Panc1 (cell line): Measurements from ENCODE around the gene RBMS3. TPM values are rescaled to one million over a fixed set of nuclear protein-coding genes. Genes with fewer than 3 reads are reported as not detected.

ENCODE experiments used
- ATAC-seq: fragments of 200-7000 bp; cut with Tn5 transposase; 2 replicates; pipeline ENCODE4 v1.9.1; 2020; ENCODE audit warnings: mild to moderate bottlenecking, moderate library complexity
- BruUV-seq: library from RNA; stranded (reverse); fragments of 400-500 nt; replicated peaks from 2 replicates; lab custom pipeline; 2021; lab: Mats Ljungman, UMichigan
- CTCF ChIA-PET: fragments of 300-600 bp; sonication (Branson Sonifier 250); formaldehyde crosslinking; loops from one replicate; lab custom pipeline; 2022; ENCODE audit warnings: antibody characterized with exemption; lab: Charles Lee
- POLR2A ChIA-PET: fragments of 300-600 bp; sonication (Branson Sonifier 250); formaldehyde crosslinking; loops from one replicate; lab custom pipeline; 2022; ENCODE audit warnings: antibody characterized with exemption; lab: Charles Lee
- DNase-seq: peaks from one replicate; pipeline ENCODE4 v3.0.0-alpha.2; 2010; ENCODE audit warnings: low read depth, low spot score
- H3K27ac ChIP-seq: 2 replicates; pipeline ENCODE4 v1.5.1; 2011; ENCODE audit warnings: mild to moderate bottlenecking, low read length, inconsistent platforms
- H3K27me3 ChIP-seq: fragments of 200-500 bp; sonication (Bioruptor generic); 2 replicates; pipeline ENCODE4 v1.6.0; 2014; ENCODE audit warnings: low read length, inconsistent platforms; ENCODE audit not compliant: control insufficient read depth, insufficient read depth
- H3K36me3 ChIP-seq: fragments of 200-500 bp; sonication (Bioruptor generic); 2 replicates; pipeline ENCODE4 v1.5.1; 2014; ENCODE audit warnings: inconsistent platforms, mild to moderate bottlenecking, low read length, moderate library complexity; ENCODE audit not compliant: control insufficient read depth, insufficient read depth
- H3K4me1 ChIP-seq: 2 replicates; pipeline ENCODE4 v1.5.1; 2011; ENCODE audit warnings: inconsistent platforms, mild to moderate bottlenecking, low read length, moderate library complexity; ENCODE audit not compliant: control insufficient read depth, insufficient read depth
- H3K4me3 ChIP-seq, 2 experiments: 2 replicates each; pipeline ENCODE4 v1.5.1; 2011 to 2012; ENCODE audit warnings: low read depth in 2 of 2, low read length in 2 of 2, mild to moderate bottlenecking in 2 of 2, inconsistent platforms in 1 of 2, moderate library complexity in 1 of 2
- H3K9me3 ChIP-seq: fragments of 200-500 bp; sonication (Bioruptor generic); 2 replicates; pipeline ENCODE4 v1.5.1; 2014; ENCODE audit warnings: low read depth, mild to moderate bottlenecking, inconsistent platforms, low read length, moderate library complexity; ENCODE audit not compliant: control insufficient read depth, insufficient read depth
- CTCF ChIP-seq: fragments of 450-650 bp; IDR thresholded peaks from 2 replicates; pipeline ENCODE4 v1.5.1; 2017; ENCODE audit warnings: mild to moderate bottlenecking
- POLR2AphosphoS5 ChIP-seq: IDR thresholded peaks from 2 replicates; pipeline ENCODE4 v1.6.1; 2012; ENCODE audit warnings: mild to moderate bottlenecking, low read depth, low read length, moderate library complexity
- REST ChIP-seq, 2 experiments: IDR thresholded peaks; 2 replicates each; pipeline ENCODE4 v1.6.1; 2011 to 2012; ENCODE audit warnings: low read depth in 2 of 2, control low read depth in 1 of 2, low read length in 1 of 2, mild to moderate bottlenecking in 1 of 2, moderate library complexity in 1 of 2; ENCODE audit not compliant: insufficient read depth in 1 of 2
- SIN3A ChIP-seq: IDR thresholded peaks from 2 replicates; pipeline ENCODE4 v1.6.1; 2012; ENCODE audit warnings: low read depth, mild to moderate bottlenecking, low read length, moderate library complexity, borderline replicate concordance; ENCODE audit not compliant: insufficient read depth
- TCF7L2 ChIP-seq: IDR thresholded peaks from 2 replicates; pipeline ENCODE4 v1.6.1; 2011; ENCODE audit warnings: mild to moderate bottlenecking, low read depth, low read length, inconsistent platforms
- in situ Hi-C: cut with HindIII; loops from 2 replicates; pipeline ENCODE4 v1.10.0; 2016; ENCODE audit warnings: low sequenced_read_pairs, low pct_unique_long_range_greater_than_20kb
- intact Hi-C: fragments of 100-400 bp; cut with micrococcal nuclease; formaldehyde crosslinking; loops from one replicate; pipeline ENCODE4 v1.10.0; 2022; ENCODE audit not compliant: unreplicated experiment
- total RNA-seq: library from RNA; stranded (reverse); gene quantifications from one replicate; pipeline ENCODE4 v1.2.1, GENCODE V29; 2021; ENCODE audit not compliant: unreplicated experiment

RBMS3 gene
- total RNA-seq, 1 experiment from 2014 or later = 1.1 TPM

- 0 out of 2 replicates have a peak overlapping the region, but pooled peaks have one; percentile 10 for H3K27ac ChIP-seq
- POLR2A ChIA-PET = no interaction called here
- no peak overlapping the region for H3K4me3 ChIP-seq
- no peaks in the 10 kb centered on the region for H3K36me3 ChIP-seq
- CTCF ChIA-PET = no interaction called here
- DNase-seq (no peak), ATAC-seq (peak; percentile 38; the same call in 1 of the 2 replicates)
- H3K27me3 ChIP-seq = no peaks in the 10 kb centered on the region
- TF ChIP-seq POLR2AphosphoS5 (no peak), REST (IDR thresholded peaks at IDR 0.05; ENCODE audit: insufficient read depth in 1 of 2, low read depth in 2 of 2, low read length in 1 of 2) (no peak), SIN3A (no peak), CTCF (no peak), TCF7L2 (no peak)
- no peaks in the 10 kb centered on the region for H3K9me3 ChIP-seq
- intact Hi-C loops = no loop called here
- in situ Hi-C loops = no loop called here
- no TSS peak for BruUV-seq
- no peaks in the 10 kb centered on the region; the same call in 1 of the 2 replicates for H3K4me1 ChIP-seq
These were observed 413.5 kb downstream of the RBMS3 start for GRCh38 chr3:29694331-29694730.

GRCh38 chr3:29694783-29695182 lies 413.9 kb downstream of the RBMS3 start:
- TF ChIP-seq TCF7L2 (no peak), SIN3A (no peak), POLR2AphosphoS5 (no peak), CTCF (no peak), REST (IDR thresholded peaks at IDR 0.05; ENCODE audit: insufficient read depth in 1 of 2, low read depth in 2 of 2, low read length in 1 of 2) (no peak)
- DNase-seq (no peak), ATAC-seq (peak; percentile 93)
- Histone ChIP-seq H3K27me3 (no peaks in the 10 kb centered on the region), H3K9me3 (no peaks in the 10 kb centered on the region), H3K4me1 (no peaks in the 10 kb centered on the region; the same call in 1 of the 2 replicates), H3K36me3 (no peaks in the 10 kb centered on the region), H3K27ac (no peak overlapping the region; the same call in 1 of the 2 replicates), H3K4me3 (no peak overlapping the region)
- intact Hi-C loops = no loop called here
- POLR2A ChIA-PET = interaction anchor here (0.6 kb wide), 1 partner anchor 71 kb away, joined by 3 read pairs; no protein-coding TSS in a partner anchor
- no TSS peak for BruUV-seq
- in situ Hi-C loops = no loop called here
- CTCF ChIA-PET = no interaction called here
